Measurements from ENCODE around the gene ZNF546.
A peak's percentile ranks its signal among the peaks of the same experiment; 100 is the strongest.
"Not testable (repeated sequence)": the region's sequence is repeated elsewhere in the genome, so short reads cannot be mapped to it uniquely, and the experiment has no call there.

Gene ZNF546

DNA sequence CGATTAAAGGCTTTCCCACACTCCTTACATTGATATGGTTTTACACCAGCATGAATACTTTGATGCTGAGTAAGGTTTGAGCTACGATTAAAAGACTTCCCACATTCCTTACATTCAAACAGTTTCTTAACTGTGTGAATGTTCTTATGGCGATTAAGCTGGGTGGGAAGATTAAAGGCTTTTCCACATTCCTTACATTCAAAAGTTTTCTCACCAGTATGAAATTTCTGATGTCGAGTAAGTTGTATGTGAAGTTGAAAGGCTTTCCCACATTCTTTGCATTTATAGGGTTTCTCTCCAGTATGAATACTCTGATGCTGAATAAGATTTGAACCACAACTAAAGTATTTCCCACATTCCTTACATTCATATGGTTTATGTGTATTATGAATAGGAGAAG lies 39.1 kb downstream of the ZNF546 start:
- Histone ChIP-seq H3K27me3 (no peaks in the 10 kb centered on the region), H3K4me1 (no peaks in the 10 kb centered on the region), H3K9me3 (peaks cover 10% of the 10 kb centered on the region), H3K36me3 (peaks cover 2% of the 10 kb centered on the region; the same call in 1 of the 2 replicates), H3K4me3 (ENCODE audit: low read depth, low read length) (no peak overlapping the region)
- TF ChIP-seq CTCF (IDR thresholded peaks at IDR 0.05; ENCODE audit: low read depth, low read length): no peak
- DNase-seq: no peak

- not testable (repeated sequence) for H3K9me3 ChIP-seq; DNase-seq; H3K4me1 ChIP-seq; H3K4me3 ChIP-seq (ENCODE audit: low read depth, low read length); H3K36me3 ChIP-seq; H3K27me3 ChIP-seq
These were observed 41.2 kb downstream of the ZNF546 start for GRCh38 chr19:40038047-40038446.

DNA sequence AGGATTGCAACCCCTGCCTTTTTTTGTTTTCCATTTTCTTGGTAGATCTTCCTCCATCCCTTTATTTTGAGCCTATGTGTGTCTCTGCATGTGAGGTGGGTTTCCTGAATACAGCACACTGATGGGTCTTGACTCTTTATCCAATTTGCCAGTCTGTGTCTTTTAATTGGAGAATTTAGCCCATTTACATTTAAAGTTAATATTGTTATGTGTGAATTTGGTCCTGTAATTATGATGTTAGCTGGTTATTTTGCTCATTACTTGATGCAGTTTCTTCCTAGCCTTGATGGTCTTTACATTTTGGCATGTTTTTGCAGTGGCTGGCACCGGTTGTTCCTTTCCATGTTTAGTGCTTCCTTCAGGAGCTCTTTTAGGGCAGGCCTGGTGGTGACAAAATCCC lies 44.9 kb downstream of the ZNF546 start:
- H3K4me1 ChIP-seq; H3K27me3 ChIP-seq; H3K4me3 ChIP-seq (ENCODE audit: low read depth, low read length); DNase-seq: not testable (repeated sequence)
- Histone ChIP-seq H3K36me3 (peaks cover 28% of the 10 kb centered on the region), H3K9me3 (peaks cover 10% of the 10 kb centered on the region)

DNA sequence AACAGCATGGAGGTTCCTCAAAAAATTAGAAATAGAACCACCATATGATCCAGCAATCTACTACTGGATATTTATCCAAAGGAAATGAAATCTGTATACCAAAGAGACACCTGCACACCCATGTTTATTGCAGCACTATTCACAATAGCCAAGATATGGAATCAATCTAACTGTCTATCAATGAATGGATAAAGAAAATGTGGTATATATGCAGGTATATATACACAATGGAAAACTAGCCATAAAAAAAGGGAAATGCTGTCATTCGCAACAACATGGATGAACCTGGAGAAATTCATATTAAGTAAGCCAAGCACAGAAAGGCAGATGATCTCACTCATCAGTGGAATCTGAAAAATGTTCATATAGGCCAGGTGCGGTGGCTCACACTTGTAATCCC lies 56.6 kb downstream of the ZNF546 start:
- DNase-seq: no peak
- Histone ChIP-seq H3K4me3 (ENCODE audit: low read depth, low read length) (no peak overlapping the region), H3K4me1 (no peaks in the 10 kb centered on the region), H3K36me3 (peaks cover 2% of the 10 kb centered on the region; the same call in 1 of the 2 replicates), H3K9me3 (no peaks in the 10 kb centered on the region), H3K27me3 (no peaks in the 10 kb centered on the region)
- no peak for TF ChIP-seq CTCF (IDR thresholded peaks at IDR 0.05; ENCODE audit: low read depth, low read length)

GRCh38 chr19:40054632-40055031 lies 57.8 kb downstream of the ZNF546 start:
- TF ChIP-seq CTCF (IDR thresholded peaks at IDR 0.05; ENCODE audit: low read depth, low read length): no peak
- DNase-seq: no peak
- Histone ChIP-seq H3K36me3 (no peaks in the 10 kb centered on the region), H3K9me3 (no peaks in the 10 kb centered on the region), H3K4me3 (ENCODE audit: low read depth, low read length) (peak overlapping the region; percentile 88; the same call in 1 of the 2 replicates), H3K4me1 (no peaks in the 10 kb centered on the region), H3K27me3 (no peaks in the 10 kb centered on the region)

- no peaks in the 10 kb centered on the region for H3K4me1 ChIP-seq
- no peak for DNase-seq
- no peaks in the 10 kb centered on the region for H3K27me3 ChIP-seq
- H3K4me3 ChIP-seq (ENCODE audit: low read depth, low read length): peak overlapping the region; percentile 88
- no peaks in the 10 kb centered on the region for H3K36me3 ChIP-seq
- no peak for TF ChIP-seq CTCF (IDR thresholded peaks at IDR 0.05; ENCODE audit: low read depth, low read length)
- no peaks in the 10 kb centered on the region for H3K9me3 ChIP-seq
These were observed 58.2 kb downstream of the ZNF546 start for GRCh38 chr19:40055049-40055448.

GRCh38 chr19:40055832-40056504 lies 59.1 kb downstream of the ZNF546 start, which contains the start of gene ZNF780B:
TSS of gene ZNF780B (minus strand) at chr19:40056231. CDS start at chr19:40050332, 5,899 bp downstream.
- Histone ChIP-seq H3K4me1 (no peaks in the 10 kb centered on the region), H3K9me3 (no peaks in the 10 kb centered on the region)
- no peak for TF ChIP-seq CTCF (IDR thresholded peaks at IDR 0.05; ENCODE audit: low read depth, low read length)

More at GRCh38 chr19:40055832-40056504, 59.1 kb downstream of the ZNF546 start, which contains the start of gene ZNF780B:
- Histone ChIP-seq H3K36me3 (no peaks in the 10 kb centered on the region), H3K4me3 (ENCODE audit: low read depth, low read length) (peak within 1 kb of the TSS; percentile 88), H3K27me3 (no peaks in the 10 kb centered on the region)
- peak; percentile 61 for DNase-seq
